HepG2 (cell line): Measurements from ENCODE around the gene ATP11A. TPM values are rescaled to one million over a fixed set of nuclear protein-coding genes. Genes with fewer than 3 reads are reported as not detected.

Experiments
- ATF2 ChIP-seq: sonication (generic); formaldehyde crosslinking; IDR thresholded peaks from 2 replicates; pipeline ENCODE4 v1.4.0; 2020; ENCODE audit warnings: missing genetic modification reagents
- BRD4 ChIP-seq: sonication (generic); formaldehyde crosslinking; IDR thresholded peaks from 2 replicates; pipeline ENCODE4 v1.4.0; 2020; ENCODE audit warnings: missing genetic modification reagents
- CEBPG ChIP-seq: IDR thresholded peaks from 2 replicates; pipeline ENCODE4 v1.6.1; 2016
- CHCHD3 ChIP-seq: sonication (generic); formaldehyde crosslinking; IDR thresholded peaks from 2 replicates; pipeline ENCODE4 v1.8.0; 2022; ENCODE audit warnings: mild to moderate bottlenecking, missing genetic modification reagents, moderate library complexity
- GRHL1 ChIP-seq: sonication (generic); formaldehyde crosslinking; conservative IDR thresholded peaks from 2 replicates; pipeline ENCODE4 v1.8.0; 2022; ENCODE audit warnings: missing genetic modification reagents
- GZF1 ChIP-seq: sonication (generic); formaldehyde crosslinking; IDR thresholded peaks from 2 replicates; pipeline ENCODE4 v1.5.1; 2020; ENCODE audit warnings: mild to moderate bottlenecking, missing genetic modification reagents
- IRF2 ChIP-seq: IDR thresholded peaks from 2 replicates; pipeline ENCODE4 v1.6.1; 2018; ENCODE audit warnings: missing genetic modification reagents, missing compliant biosample characterization
- MAFF ChIP-seq: IDR thresholded peaks from 2 replicates; pipeline ENCODE4 v1.6.1; 2011; ENCODE audit warnings: low read depth, low read length, improper control_type of control experiment
- NCOA5 ChIP-seq: sonication (generic); formaldehyde crosslinking; IDR thresholded peaks from 2 replicates; pipeline ENCODE4 v1.4.0; 2020; ENCODE audit warnings: missing genetic modification reagents
- NFIB ChIP-seq: sonication (generic); formaldehyde crosslinking; IDR thresholded peaks from 2 replicates; pipeline ENCODE4 v1.9.0; 2021; ENCODE audit warnings: missing genetic modification reagents, mild to moderate bottlenecking, borderline replicate concordance
- PITX1 ChIP-seq: sonication (generic); formaldehyde crosslinking; IDR thresholded peaks from 2 replicates; pipeline ENCODE4 v1.5.1; 2020; ENCODE audit warnings: mild to moderate bottlenecking, missing genetic modification reagents
- RAD21 ChIP-seq: fragments of 450-650 bp; formaldehyde crosslinking; IDR thresholded peaks from 2 replicates; pipeline ENCODE4 v1.5.0; 2020; ENCODE audit warnings: mild to moderate bottlenecking
- RBM22 ChIP-seq: fragments of 200-400 bp; formaldehyde crosslinking; optimal IDR thresholded peaks from 2 replicates; pipeline ENCODE3; 2017; ENCODE audit warnings: mild to moderate bottlenecking, low read length, moderate library complexity
- REXO4 ChIP-seq: sonication (generic); formaldehyde crosslinking; IDR thresholded peaks from 2 replicates; pipeline ENCODE4 v1.8.0; 2022; ENCODE audit warnings: missing genetic modification reagents, mild to moderate bottlenecking, borderline replicate concordance
- SAFB2 ChIP-seq: sonication (generic); formaldehyde crosslinking; IDR thresholded peaks from 2 replicates; pipeline ENCODE4 v1.5.1; 2020; ENCODE audit warnings: missing genetic modification reagents, low read depth, mild to moderate bottlenecking, borderline replicate concordance
- SOX6 ChIP-seq, 2 experiments: fragments of 450-650 bp in 1 of 2; sonication (generic) in 1 of 2; formaldehyde crosslinking in 1 of 2; IDR thresholded peaks; 2 replicates each; pipeline versions ENCODE4 v1.4.0 to v1.6.1; 2017 to 2020; ENCODE audit warnings: antibody characterized with exemption in 1 of 2, mild to moderate bottlenecking in 1 of 2, missing genetic modification reagents in 1 of 2
- SRSF4 ChIP-seq: fragments of 200-400 bp; formaldehyde crosslinking; IDR thresholded peaks from one replicate; pipeline ENCODE4 v1.6.1; 2018; ENCODE audit warnings: mild to moderate bottlenecking, low read depth, low read length, moderate library complexity; ENCODE audit not compliant: poor library complexity, severe bottlenecking
- ZNF230 ChIP-seq: sonication (generic); formaldehyde crosslinking; IDR thresholded peaks from 2 replicates; pipeline ENCODE4 v1.4.0; 2020; ENCODE audit warnings: mild to moderate bottlenecking, missing genetic modification reagents
- ZNF296 ChIP-seq: sonication (generic); formaldehyde crosslinking; conservative IDR thresholded peaks from 2 replicates; pipeline ENCODE4 v1.5.0; 2020; ENCODE audit warnings: mild to moderate bottlenecking, missing genetic modification reagents
- ZNF34 ChIP-seq: sonication (generic); formaldehyde crosslinking; IDR thresholded peaks from 2 replicates; pipeline ENCODE4 v1.4.0; 2020; ENCODE audit warnings: mild to moderate bottlenecking, missing genetic modification reagents, borderline replicate concordance
- ZNF484 ChIP-seq: sonication (generic); formaldehyde crosslinking; IDR thresholded peaks from 2 replicates; pipeline ENCODE4 v1.5.1; 2020; ENCODE audit warnings: mild to moderate bottlenecking, low read depth, missing genetic modification reagents, borderline replicate concordance
- ZNF562 ChIP-seq: sonication (generic); formaldehyde crosslinking; IDR thresholded peaks from 2 replicates; pipeline ENCODE4 v1.8.0; 2022; ENCODE audit warnings: missing genetic modification reagents, borderline replicate concordance
- ZNF569 ChIP-seq: sonication (generic); formaldehyde crosslinking; IDR thresholded peaks from 2 replicates; pipeline ENCODE4 v1.5.0; 2020; ENCODE audit warnings: mild to moderate bottlenecking, missing genetic modification reagents, moderate library complexity, borderline replicate concordance
- ZNF589 ChIP-seq: sonication (generic); formaldehyde crosslinking; conservative IDR thresholded peaks from 2 replicates; pipeline ENCODE4 v1.8.0; 2022; ENCODE audit warnings: mild to moderate bottlenecking, moderate library complexity, missing genetic modification reagents
- ZNF607 ChIP-seq: sonication (generic); formaldehyde crosslinking; IDR thresholded peaks from 2 replicates; pipeline ENCODE4 v1.5.1; 2020; ENCODE audit warnings: missing genetic modification reagents, mild to moderate bottlenecking, borderline replicate concordance
- ZNF724P ChIP-seq: sonication (generic); formaldehyde crosslinking; IDR thresholded peaks from 2 replicates; pipeline ENCODE4 v1.8.0; 2022; ENCODE audit warnings: missing genetic modification reagents, borderline replicate concordance
- ZSCAN22 ChIP-seq: sonication (generic); formaldehyde crosslinking; IDR thresholded peaks from 2 replicates; pipeline ENCODE4 v1.4.0; 2020; ENCODE audit warnings: mild to moderate bottlenecking, missing genetic modification reagents
- polyA plus RNA-seq, 8 experiments: library from polyadenylated mRNA; depleted of rRNA in 3 of 8; stranded (reverse) in 7 of 8; unstranded in 1 of 8; fragments of >200 nt; fragmentation: Illumina TruSeq in 4 of 8; extraction: Trizol in 4 of 8; gene quantifications; 2 replicates each; pipeline versions ENCODE4 v1.2.1 to v1.2.3, GENCODE V29; 2011 to 2016; ENCODE audit warnings: low read depth in 4 of 8, missing spikeins in 1 of 8, mixed read lengths in 1 of 8; ENCODE audit not compliant: insufficient read depth in 1 of 8
- total RNA-seq, 5 experiments: library from RNA; depleted of rRNA; stranded (reverse); fragments of >200 nt; fragmentation: Illumina TruSeq; extraction: Trizol; gene quantifications; 2 replicates each; pipeline ENCODE4 v1.2.3, GENCODE V29; 2016; ENCODE audit warnings: low read depth in 1 of 5

ATP11A gene
- total and polyA plus RNA-seq, 2 of the 13 experiments (the other 11 are each of a cell fraction or from before 2014, with no cell fraction given): 18.4 to 20.1 TPM

- TF ChIP-seq ZNF562 (CRISPR knock-in tag) (no peak), NFIB (CRISPR knock-in tag) (no peak), RBM22 (no peak), SOX6 (IDR thresholded peaks at IDR 0.05) (no peak), SOX6 (CRISPR knock-in tag; IDR thresholded peaks at IDR 0.05) (peak; percentile 53), CHCHD3 (CRISPR knock-in tag) (no peak), RAD21 (0 out of 2 replicates have a peak, but pooled peaks have one; percentile 38), PITX1 (peak; percentile 63), SRSF4 (no peak), NCOA5 (CRISPR knock-in tag) (no peak), ZNF296 (CRISPR knock-in tag) (no peak), ZNF484 (CRISPR knock-in tag) (no peak), MAFF (no peak), REXO4 (CRISPR knock-in tag) (no peak), IRF2 (CRISPR knock-in tag) (no peak), ZNF230 (CRISPR knock-in tag) (no peak), ZNF724P (CRISPR knock-in tag) (no peak), GZF1 (CRISPR knock-in tag) (no peak), ZNF569 (CRISPR knock-in tag) (no peak), ZNF34 (CRISPR knock-in tag) (no peak), GRHL1 (CRISPR knock-in tag) (no peak), BRD4 (CRISPR knock-in tag) (no peak), ZNF607 (CRISPR knock-in tag) (no peak), ZNF589 (CRISPR knock-in tag) (no peak), ZSCAN22 (CRISPR knock-in tag) (no peak), CEBPG (CRISPR knock-in tag) (no peak), SAFB2 (CRISPR knock-in tag) (no peak; the same call in 1 of the 2 replicates), ATF2 (CRISPR knock-in tag) (no peak)
Observed at GRCh38 chr13:112711528-112712265, 21.9 kb downstream of the ATP11A start (continued).
